RWPE1 (cell line): Measurements from ENCODE around the gene ZNF629.

Source experiments
- CTCF ChIA-PET: fragments of 350-600 bp; sonication (Branson Sonifier 250); formaldehyde crosslinking; extraction: SDS; loops from one replicate; lab custom pipeline; 2021; lab: Yijun Ruan, JAX
- POLR2A ChIA-PET: fragments of 400-600 bp; formaldehyde crosslinking; extraction: SDS; loops from one replicate; lab custom pipeline; 2020; ENCODE audit warnings: antibody characterized with exemption; ENCODE audit not compliant: low non-redundant PET; lab: Yijun Ruan, JAX
- DNase-seq: peaks from one replicate; pipeline ENCODE4 v3.0.0; 2012; ENCODE audit warnings: low spot score
- H3K27ac ChIP-seq: fragments of 450-650 bp; 2 replicates; pipeline ENCODE4 v1.5.1; 2017
- TF ChIP-seq, protein P1 (sequence below): fragments of 450-650 bp; conservative IDR thresholded peaks from 2 replicates; pipeline ENCODE4 v1.5.1; 2017; ENCODE audit warnings: low read depth, mild to moderate bottlenecking

Gene ZNF629

DNA sequence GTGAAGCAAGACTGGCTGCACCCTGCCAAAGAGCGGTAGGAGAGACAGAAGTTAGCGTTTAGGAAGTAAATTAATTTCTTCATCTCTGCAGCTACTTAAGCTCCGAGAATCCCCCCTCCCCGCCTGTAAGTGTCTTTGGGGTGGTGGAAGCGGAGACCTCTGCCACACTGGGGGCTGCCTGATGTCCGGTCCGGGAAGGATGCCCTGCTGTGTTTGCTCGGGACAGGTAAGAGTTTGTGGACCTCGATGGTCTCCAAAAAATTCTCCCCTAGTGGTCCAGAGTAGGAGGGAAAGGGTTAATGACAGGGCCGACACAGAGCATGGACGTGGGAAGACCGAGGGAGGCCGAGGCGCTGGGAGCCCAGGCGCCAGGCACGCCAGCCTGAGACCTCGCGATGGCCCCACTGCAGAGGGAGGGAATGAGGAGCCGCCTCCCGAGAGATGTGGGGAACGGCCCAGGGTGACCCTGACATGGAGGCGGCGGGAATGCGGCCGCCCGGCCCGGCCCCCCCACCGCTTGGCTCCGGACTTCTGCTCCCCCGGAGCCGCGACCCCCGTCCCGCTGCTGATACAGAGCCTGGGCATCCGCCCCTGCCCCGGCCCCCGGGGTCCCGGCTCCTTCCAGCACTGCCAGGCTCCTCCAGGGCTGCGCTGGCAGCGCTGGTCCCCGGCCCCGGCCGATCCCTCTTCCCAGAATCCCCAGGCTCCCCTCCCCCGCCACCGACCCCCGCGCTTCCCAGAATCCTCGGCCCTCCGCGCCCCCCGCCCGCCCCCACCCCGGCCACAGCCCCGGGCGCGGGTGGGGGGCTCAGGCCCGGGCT lies 680 bp downstream of the ZNF629 start:
- TF ChIP-seq, protein P1, sequence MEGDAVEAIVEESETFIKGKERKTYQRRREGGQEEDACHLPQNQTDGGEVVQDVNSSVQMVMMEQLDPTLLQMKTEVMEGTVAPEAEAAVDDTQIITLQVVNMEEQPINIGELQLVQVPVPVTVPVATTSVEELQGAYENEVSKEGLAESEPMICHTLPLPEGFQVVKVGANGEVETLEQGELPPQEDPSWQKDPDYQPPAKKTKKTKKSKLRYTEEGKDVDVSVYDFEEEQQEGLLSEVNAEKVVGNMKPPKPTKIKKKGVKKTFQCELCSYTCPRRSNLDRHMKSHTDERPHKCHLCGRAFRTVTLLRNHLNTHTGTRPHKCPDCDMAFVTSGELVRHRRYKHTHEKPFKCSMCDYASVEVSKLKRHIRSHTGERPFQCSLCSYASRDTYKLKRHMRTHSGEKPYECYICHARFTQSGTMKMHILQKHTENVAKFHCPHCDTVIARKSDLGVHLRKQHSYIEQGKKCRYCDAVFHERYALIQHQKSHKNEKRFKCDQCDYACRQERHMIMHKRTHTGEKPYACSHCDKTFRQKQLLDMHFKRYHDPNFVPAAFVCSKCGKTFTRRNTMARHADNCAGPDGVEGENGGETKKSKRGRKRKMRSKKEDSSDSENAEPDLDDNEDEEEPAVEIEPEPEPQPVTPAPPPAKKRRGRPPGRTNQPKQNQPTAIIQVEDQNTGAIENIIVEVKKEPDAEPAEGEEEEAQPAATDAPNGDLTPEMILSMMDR = no peak
- ChIA-PET POLR2A (interaction anchor here (0.6 to 1.5 kb wide), 3 partner anchors 19 to 115 kb away, joined by 3 to 12 read pairs (median 4); no protein-coding TSS in a partner anchor), CTCF (interaction anchor here (1.6 kb wide), 1 partner anchor 19 kb away, joined by 3 read pairs; no protein-coding TSS in a partner anchor)
- peak; percentile 66 for DNase-seq
- peak overlapping the region; percentile 84 for H3K27ac ChIP-seq

- CTCF ChIA-PET = interaction anchor here (0.9 to 1.6 kb wide), 2 partner anchors 20 to 28 kb away, joined by 3 read pairs; no protein-coding TSS in a partner anchor
- peak overlapping the region; percentile 84 for H3K27ac ChIP-seq
- TF ChIP-seq, protein P1 = no peak
- DNase-seq = no peak
- POLR2A ChIA-PET = interaction anchor here (0.6 kb wide), 1 partner anchor 116 kb away, joined by 4 read pairs; no protein-coding TSS in a partner anchor
Measured at GRCh38 chr16:30785126-30786106, 1.6 kb downstream of the ZNF629 start.

GRCh38 chr16:30784215-30784614 lies 2.8 kb downstream of the ZNF629 start:
- POLR2A ChIA-PET = no interaction called here
- H3K27ac ChIP-seq = 0 out of 2 replicates have a peak overlapping the region, but pooled peaks have one; percentile 2
- CTCF ChIA-PET = interaction anchor here (0.9 kb wide), 1 partner anchor 29 kb away, joined by 3 read pairs; no protein-coding TSS in a partner anchor
- DNase-seq = no peak
- TF ChIP-seq, protein P1 = no peak

DNA sequence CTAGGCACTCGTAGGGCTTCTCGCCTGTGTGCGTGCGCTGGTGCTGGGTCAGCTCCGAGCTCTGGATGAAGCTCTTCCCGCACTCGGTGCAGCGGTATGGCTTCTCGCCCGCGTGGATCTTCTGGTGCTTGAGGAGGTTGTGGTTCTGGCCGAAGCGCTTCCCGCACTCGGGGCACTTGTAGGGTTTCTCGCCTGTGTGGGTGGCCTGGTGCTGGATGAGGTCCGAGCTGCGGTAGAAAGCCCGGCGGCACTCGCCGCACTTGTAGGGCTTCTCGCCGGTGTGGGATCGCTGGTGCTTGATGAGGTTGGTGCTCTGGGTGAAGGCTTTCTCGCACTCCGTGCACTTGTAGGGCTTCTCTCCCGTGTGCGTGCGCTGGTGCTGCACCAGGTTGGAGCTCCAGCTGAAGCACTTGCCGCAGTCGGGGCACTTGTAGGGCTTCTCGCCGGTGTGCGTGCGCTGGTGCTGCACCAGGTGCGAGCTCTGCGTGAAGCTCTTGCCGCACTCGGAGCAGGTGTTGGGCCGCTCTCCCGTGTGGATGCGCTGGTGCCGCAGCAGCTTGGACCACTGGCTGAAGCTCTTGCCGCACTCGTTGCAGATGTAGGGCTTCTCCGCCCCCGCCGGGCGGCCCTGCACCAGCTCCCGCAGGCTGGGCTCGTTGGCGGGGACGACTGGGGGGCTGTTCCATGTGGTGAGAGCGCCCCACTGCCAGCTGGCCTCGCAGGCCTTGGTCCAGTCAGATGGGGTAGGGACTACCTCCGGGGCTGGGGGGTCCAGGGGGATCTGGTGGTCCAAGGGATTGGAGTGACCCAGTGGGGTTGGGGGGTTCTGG lies 3.5 kb downstream of the ZNF629 start:
- no peak for DNase-seq
- no peak overlapping the region for H3K27ac ChIP-seq
- TF ChIP-seq, protein P1 = no peak
- ChIA-PET CTCF (interaction anchor here (0.7 to 0.9 kb wide), 2 partner anchors 14 to 119 kb away, joined by 3 to 6 read pairs; no protein-coding TSS in a partner anchor), POLR2A (interaction anchor here (0.6 kb wide), 1 partner anchor 156 kb away, joined by 6 read pairs; no protein-coding TSS in a partner anchor)

DNA sequence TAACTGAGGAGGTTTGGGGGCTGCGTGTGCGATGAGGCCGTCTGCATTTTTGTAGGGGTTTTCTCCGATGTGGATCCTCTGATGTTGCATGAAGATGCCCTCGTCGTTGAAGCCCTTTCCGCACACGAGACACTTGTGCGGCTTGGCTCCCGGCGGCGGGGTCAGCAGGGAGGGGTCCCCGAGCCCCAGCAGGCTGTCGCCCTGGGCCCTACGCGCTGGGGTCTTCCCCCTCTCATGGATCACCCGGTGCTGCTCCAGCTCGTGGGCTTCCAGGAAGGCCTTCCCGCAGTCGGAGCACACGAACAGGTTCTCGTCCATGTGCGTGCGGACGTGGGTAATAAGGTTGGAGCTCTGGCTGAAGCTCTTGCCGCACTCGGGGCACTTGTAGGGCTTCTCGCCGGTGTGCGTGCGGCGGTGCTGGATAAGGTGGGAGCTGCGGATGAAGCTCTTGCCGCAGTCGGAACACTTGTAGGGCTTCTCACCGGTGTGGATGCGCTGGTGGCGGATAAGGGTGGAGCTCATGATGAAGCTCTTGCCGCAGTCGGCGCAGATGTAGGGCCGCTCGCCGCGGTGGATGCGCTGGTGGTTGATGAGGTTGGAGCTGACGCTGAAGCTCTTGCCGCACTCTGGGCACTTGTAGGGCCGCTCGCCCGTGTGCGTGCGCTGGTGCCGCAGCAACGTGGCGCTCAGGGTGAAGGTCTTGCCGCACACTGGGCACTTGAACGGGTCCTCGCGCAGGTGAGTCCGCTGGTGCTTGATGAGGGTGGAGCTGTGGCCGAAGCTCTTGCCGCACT lies 4.3 kb downstream of the ZNF629 start:
- DNase-seq = no peak
- ChIA-PET POLR2A (no interaction called here), CTCF (interaction anchor here (0.7 to 0.9 kb wide), 2 partner anchors 15 to 120 kb away, joined by 3 to 6 read pairs; no protein-coding TSS in a partner anchor)
- no peak overlapping the region; the same call in 1 of the 2 replicates for H3K27ac ChIP-seq
- TF ChIP-seq, protein P1 = no peak
